Cardiac fibroblast (primary cell): Measurements from ENCODE around the gene SLC38A2.

Experiments
- DNase-seq, 2 donors: peaks; one replicate each; pipeline versions ENCODE4 v3.0.0 to v3.0.0-alpha.2; 2010; ENCODE audit warnings: low read depth in 2 of 2
- H3K4me3 ChIP-seq, 2 donors: replicated peaks in 1 of 2; 1 replicate in 1 of 2; 2 replicates in 1 of 2; pipeline ENCODE4 v1.5.1; 2011; ENCODE audit warnings: low read depth in 2 of 2, low read length in 2 of 2, mild to moderate bottlenecking in 2 of 2, moderate library complexity in 1 of 2
- TF ChIP-seq, protein P1 (sequence below): IDR thresholded peaks from one replicate; pipeline ENCODE4 v1.5.1; 2011; ENCODE audit warnings: low read depth, mild to moderate bottlenecking, low read length, inconsistent platforms

The SLC38A2 gene

DNA sequence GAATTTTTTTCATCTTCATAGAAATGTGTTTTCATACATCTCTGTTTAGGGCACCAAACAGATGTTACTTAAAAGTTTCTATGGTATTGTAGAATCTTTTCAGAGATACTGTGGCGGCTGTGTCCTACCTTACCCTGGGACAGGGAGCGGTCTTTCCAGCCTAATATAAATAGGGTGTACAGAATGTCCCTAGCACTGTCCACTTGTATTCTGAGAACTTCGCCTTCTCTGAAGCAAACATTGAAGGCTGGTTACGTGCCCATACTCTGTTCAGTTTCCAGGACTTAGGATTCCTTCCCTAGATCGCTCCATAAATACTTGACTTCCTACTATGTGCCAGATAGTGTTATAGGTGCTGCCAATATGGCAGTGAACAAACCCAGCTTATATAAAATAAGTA is 24.3 kb upstream of the SLC38A2 start:
- TF ChIP-seq, protein P1, sequence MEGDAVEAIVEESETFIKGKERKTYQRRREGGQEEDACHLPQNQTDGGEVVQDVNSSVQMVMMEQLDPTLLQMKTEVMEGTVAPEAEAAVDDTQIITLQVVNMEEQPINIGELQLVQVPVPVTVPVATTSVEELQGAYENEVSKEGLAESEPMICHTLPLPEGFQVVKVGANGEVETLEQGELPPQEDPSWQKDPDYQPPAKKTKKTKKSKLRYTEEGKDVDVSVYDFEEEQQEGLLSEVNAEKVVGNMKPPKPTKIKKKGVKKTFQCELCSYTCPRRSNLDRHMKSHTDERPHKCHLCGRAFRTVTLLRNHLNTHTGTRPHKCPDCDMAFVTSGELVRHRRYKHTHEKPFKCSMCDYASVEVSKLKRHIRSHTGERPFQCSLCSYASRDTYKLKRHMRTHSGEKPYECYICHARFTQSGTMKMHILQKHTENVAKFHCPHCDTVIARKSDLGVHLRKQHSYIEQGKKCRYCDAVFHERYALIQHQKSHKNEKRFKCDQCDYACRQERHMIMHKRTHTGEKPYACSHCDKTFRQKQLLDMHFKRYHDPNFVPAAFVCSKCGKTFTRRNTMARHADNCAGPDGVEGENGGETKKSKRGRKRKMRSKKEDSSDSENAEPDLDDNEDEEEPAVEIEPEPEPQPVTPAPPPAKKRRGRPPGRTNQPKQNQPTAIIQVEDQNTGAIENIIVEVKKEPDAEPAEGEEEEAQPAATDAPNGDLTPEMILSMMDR = no peak
- DNase-seq = no peak

DNA sequence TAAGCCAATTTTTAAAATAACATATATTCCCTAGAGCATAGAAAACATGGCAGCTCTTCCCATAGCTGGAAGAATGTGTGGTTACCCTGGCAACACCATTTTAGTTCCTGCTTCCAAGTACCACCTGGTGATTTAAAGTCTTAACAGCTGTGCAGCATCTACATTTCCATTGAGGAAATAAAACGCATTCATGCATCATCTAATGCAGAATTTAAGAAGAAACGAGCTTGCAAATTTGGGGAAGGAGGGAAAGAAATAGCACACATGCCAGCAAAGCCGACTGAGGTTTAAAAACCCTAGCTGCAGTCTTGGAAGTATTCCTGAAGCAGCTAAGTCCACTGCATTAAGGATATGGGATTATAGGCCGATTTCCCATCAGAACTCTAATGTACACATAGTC is 22.8 kb upstream of the SLC38A2 start:
- TF ChIP-seq, protein P1 = no peak
- peak in 1 of 2 donors; percentile 54 for DNase-seq
- no peak overlapping the region for H3K4me3 ChIP-seq

More for the DNA sequence above, 24.3 kb upstream of the SLC38A2 start:
- no peak overlapping the region for H3K4me3 ChIP-seq

DNA sequence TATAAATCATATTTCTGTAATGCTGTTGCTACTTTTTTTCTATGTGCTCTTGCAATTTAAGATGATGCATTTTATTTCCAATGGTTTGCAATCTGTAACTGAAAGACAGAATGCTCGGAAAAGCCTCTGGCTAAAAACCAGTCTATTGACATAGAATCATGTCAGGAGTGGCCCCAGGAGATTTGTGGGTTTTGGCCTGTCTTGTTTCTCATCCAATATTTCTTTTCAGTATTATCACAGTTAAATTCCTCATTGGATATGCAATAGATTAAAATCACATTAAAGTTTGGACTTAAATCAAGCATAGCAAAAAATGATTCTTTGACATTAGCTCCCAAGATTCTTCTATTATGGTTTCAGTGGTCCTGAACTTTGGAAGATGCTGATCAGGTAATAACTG is 19.1 kb upstream of the SLC38A2 start:
- DNase-seq = peak; percentile 84 to 91
- TF ChIP-seq, protein P1 = no peak
- no peak overlapping the region for H3K4me3 ChIP-seq

DNA sequence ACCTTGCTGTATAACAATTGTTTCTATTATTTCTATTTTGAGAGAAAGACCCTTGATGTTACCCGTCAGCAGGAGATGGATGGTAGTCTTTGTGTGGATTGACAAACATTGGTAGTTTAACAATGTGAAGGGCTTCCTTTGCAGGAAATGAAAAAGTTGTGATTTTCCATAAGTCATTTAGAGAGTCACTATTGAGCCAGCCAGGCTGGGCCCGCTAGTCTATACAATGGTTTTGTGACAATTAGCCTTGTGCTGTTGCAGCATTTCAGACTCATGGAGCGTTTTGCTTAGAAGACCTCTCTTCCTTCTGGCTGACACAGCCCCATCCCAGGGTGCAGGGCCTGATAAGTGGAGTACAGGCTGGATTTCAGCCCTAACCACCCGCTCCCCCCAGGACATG is 18.3 kb upstream of the SLC38A2 start:
- no peak for DNase-seq
- H3K4me3 ChIP-seq = no peak overlapping the region

DNA sequence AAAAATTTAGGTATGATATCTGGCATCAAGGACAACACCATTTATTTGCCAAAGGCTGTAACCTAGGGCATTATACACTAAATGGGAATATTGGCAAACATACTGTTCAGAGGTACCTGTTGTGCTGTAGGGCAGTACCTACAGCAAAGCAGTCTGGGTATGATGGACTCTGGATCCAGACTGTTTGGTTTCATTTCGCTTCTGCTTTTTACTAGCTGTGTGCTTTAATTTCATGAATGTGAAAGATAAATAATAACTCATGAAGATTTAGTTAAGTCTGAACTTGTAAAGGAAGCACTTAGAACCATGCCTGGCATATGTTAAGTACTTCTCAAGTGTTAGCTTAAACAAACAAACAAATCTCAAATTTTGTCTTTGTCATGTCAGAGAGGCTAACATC is 17.7 kb upstream of the SLC38A2 start:
- H3K4me3 ChIP-seq = no peak overlapping the region
- TF ChIP-seq, protein P1 = no peak
- no peak for DNase-seq

More for the DNA sequence above, 18.3 kb upstream of the SLC38A2 start:
- TF ChIP-seq, protein P1 = no peak

DNA sequence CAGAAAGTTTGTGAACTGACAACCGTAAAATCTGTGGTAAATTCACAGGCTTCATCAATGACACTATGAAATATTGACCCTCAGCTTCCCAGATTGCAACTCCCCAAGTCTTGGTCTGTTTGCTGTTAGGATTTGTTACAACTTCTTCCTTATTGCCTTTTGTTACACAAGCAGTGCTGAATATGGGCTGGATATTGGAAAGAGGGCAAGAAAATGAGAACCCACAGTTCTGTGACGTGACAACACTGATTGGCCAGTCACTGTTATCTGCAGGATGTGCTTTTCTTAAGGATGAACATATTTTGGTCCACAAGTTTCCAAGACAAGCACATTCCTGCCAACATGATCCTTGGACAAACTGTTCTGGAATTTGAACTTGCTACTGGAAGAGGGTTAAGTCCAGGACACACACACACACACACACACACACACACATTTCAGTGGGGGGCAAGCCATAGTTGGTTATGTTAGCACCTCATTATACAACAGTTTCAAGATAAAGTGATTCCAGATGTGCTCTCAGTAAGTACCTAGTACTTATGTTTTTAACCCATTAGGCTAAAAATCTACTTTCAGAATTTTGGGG is 16.6 kb upstream of the SLC38A2 start:
- TF ChIP-seq, protein P1 = no peak
- peak; percentile 84 to 99 for DNase-seq
- no peak overlapping the region for H3K4me3 ChIP-seq

DNA sequence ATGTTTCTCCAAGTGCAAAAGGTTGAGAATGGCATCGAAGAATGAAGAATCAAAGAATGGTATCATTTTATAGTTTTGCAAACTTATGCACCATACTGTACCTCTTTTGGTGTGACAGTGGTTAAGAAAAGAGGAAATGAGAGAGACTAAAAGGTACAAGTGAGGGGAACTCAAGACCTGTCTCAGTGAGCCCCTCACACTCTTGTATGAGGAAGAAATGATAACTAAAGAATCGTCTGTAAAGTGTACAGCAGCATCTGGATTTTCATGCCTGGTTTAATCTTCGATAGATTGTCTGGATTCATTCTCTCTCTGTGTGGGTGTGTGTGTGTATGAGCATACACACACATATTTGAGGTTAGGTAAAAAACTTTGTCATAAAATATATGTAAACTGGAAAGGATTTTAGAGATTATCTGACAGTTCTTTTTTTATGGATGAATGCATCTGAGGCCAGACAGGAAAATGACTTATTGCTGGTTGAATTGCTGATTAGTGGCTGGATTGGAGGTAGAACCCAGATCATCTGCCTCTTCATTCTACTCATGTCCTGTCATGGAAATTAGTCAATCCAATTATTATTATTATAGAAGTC is 16.0 kb upstream of the SLC38A2 start:
- no peak overlapping the region for H3K4me3 ChIP-seq
- DNase-seq = peak; percentile 50 to 58
- TF ChIP-seq, protein P1 = no peak
